Measurements from ENCODE around the gene ZKSCAN4.

ZKSCAN4 gene

GRCh38 chr6:28248916-28249315, 3.2 kb downstream of the ZKSCAN4 start:
- DNase-seq (ENCODE audit: low spot score): no peak

GRCh38 chr6:28245206-28245941, 6.7 kb downstream of the ZKSCAN4 start:
- no peak for DNase-seq (ENCODE audit: low spot score)

GRCh38 chr6:28243946-28244345, 8.1 kb downstream of the ZKSCAN4 start:
- DNase-seq (ENCODE audit: low spot score): no peak

- DNase-seq (ENCODE audit: low spot score): no peak
Observed at GRCh38 chr6:28240471-28240870, 11.6 kb downstream of the ZKSCAN4 start.

- no peak for DNase-seq (ENCODE audit: low spot score)
Observed at GRCh38 chr6:28239636-28240035, 12.4 kb downstream of the ZKSCAN4 start.

GRCh38 chr6:28235912-28236452, 16.1 kb downstream of the ZKSCAN4 start:
- DNase-seq (ENCODE audit: low spot score): no peak

GRCh38 chr6:28232785-28233184, 19.3 kb downstream of the ZKSCAN4 start:
- no peak for DNase-seq (ENCODE audit: low spot score)

GRCh38 chr6:28226460-28226859, 25.6 kb downstream of the ZKSCAN4 start:
- DNase-seq (ENCODE audit: low spot score): no peak

- peak; percentile 95 for DNase-seq (ENCODE audit: low spot score)
Observed at GRCh38 chr6:28225056-28225834, 26.8 kb downstream of the ZKSCAN4 start, which contains the start of gene ZSCAN9. Gene ZSCAN9 (plus strand): TSS chr6:28225275. CDS start chr6:28227085, 1,810 bp downstream.

GRCh38 chr6:28224131-28225055, 27.7 kb downstream of the ZKSCAN4 start:
- no peak for DNase-seq (ENCODE audit: low spot score)

- DNase-seq (ENCODE audit: low spot score): peak; percentile 37
Observed at GRCh38 chr6:28220257-28221133, 31.6 kb downstream of the ZKSCAN4 start.

- peak; percentile 75 for DNase-seq (ENCODE audit: low spot score)
Observed at GRCh38 chr6:28218312-28219248, 33.5 kb downstream of the ZKSCAN4 start.

- no peak for DNase-seq (ENCODE audit: low spot score)
Observed at GRCh38 chr6:28217890-28218289, 34.2 kb downstream of the ZKSCAN4 start.

GRCh38 chr6:28215425-28215824, 36.6 kb downstream of the ZKSCAN4 start:
- DNase-seq (ENCODE audit: low spot score): peak; percentile 10

- DNase-seq (ENCODE audit: low spot score): no peak
Observed at GRCh38 chr6:28213213-28213523, 38.9 kb downstream of the ZKSCAN4 start.

- peak; percentile 91 for DNase-seq (ENCODE audit: low spot score)
Observed at GRCh38 chr6:28212510-28213212, 39.4 kb downstream of the ZKSCAN4 start.

GRCh38 chr6:28211840-28212509, 40.1 kb downstream of the ZKSCAN4 start:
- no peak for DNase-seq (ENCODE audit: low spot score)

GRCh38 chr6:28209753-28210535, 42.1 kb downstream of the ZKSCAN4 start:
- no peak for DNase-seq (ENCODE audit: low spot score)

Data from kidney tubule cell (primary cell).